Activated T-helper 2 cell treated with anti-CD3 and anti-CD28 coated beads, Interferon-gamma antibody, Interleukin-2, Interleukin-4, amounts not matched to agents 10 μg/mL and 5 μg/mL and 100 μg/mL, durations not matched to agents 14 hours and 24 hours and 36 hours (primary cell): ENCODE data around the gene KCTD2. TPM values are rescaled to one million over a fixed set of nuclear protein-coding genes. Genes with fewer than 3 reads are reported as not detected.

ENCODE experiments used
- DNase-seq: peaks from one replicate; pipeline ENCODE4 v3.0.0; 2021; ENCODE audit warnings: low spot score
- H3K27ac Mint-ChIP-seq: one replicate; pipeline ENCODE4 v1.8.0; 2021; ENCODE audit warnings: mixed read lengths
- H3K27me3 Mint-ChIP-seq: one replicate; pipeline ENCODE4 v1.8.0; 2021; ENCODE audit warnings: low read depth, mixed read lengths
- H3K36me3 Mint-ChIP-seq: one replicate; pipeline ENCODE4 v1.8.0; 2021; ENCODE audit warnings: low read depth, mixed read lengths
- H3K4me1 Mint-ChIP-seq: one replicate; pipeline ENCODE4 v1.8.0; 2021; ENCODE audit warnings: low read depth, mixed read lengths
- H3K4me3 Mint-ChIP-seq: one replicate; pipeline ENCODE4 v1.8.0; 2021; ENCODE audit warnings: low read depth, mild to moderate bottlenecking, moderate library complexity, mixed read lengths
- H3K9me3 Mint-ChIP-seq: one replicate; pipeline ENCODE4 v1.8.0; 2021; ENCODE audit warnings: mixed read lengths
- intact Hi-C: fragments of 100-400 bp; cut with micrococcal nuclease; formaldehyde crosslinking; loops from one replicate; pipeline ENCODE4 v1.15.1; 2023
- total RNA-seq: library from RNA; stranded (reverse); gene quantifications from 2 replicates; pipeline ENCODE4 v1.2.3, GENCODE V29; 2022

The KCTD2 gene
- total RNA-seq, 1 donor from 2014 or later: 18.0 TPM

DNA sequence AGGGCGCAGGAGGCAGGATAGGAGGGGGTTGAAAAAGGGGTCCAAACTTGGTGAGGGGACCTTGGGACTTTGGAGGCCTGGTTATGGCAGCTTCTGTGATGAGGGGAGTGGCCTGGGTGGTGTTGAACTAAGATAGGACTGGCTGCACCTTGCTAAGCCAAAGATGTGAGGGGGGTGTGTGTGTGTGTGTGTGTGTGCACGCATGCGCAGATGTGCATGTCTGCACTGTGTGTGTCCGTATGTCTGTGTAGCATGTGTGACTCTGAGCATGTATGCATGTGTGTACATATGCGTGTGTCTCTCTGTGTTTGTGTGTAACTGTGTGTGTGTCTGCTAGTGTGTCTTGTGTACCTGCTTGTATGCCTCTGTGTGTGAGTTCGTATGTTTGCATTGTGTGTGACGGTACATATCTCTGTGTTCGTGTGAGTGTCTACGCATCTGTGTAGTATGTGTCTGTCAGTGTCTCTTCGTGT lies 44.9 kb downstream of the KCTD2 start:
- DNase-seq: no peak
- Mint-ChIP-seq H3K27ac (no peak overlapping the region), H3K4me1 (peaks cover 19% of the 10 kb centered on the region), H3K27me3 (no peaks in the 10 kb centered on the region), H3K36me3 (no peaks in the 10 kb centered on the region), H3K4me3 (no peak overlapping the region), H3K9me3 (no peaks in the 10 kb centered on the region)
- intact Hi-C loops: no loop called here

DNA sequence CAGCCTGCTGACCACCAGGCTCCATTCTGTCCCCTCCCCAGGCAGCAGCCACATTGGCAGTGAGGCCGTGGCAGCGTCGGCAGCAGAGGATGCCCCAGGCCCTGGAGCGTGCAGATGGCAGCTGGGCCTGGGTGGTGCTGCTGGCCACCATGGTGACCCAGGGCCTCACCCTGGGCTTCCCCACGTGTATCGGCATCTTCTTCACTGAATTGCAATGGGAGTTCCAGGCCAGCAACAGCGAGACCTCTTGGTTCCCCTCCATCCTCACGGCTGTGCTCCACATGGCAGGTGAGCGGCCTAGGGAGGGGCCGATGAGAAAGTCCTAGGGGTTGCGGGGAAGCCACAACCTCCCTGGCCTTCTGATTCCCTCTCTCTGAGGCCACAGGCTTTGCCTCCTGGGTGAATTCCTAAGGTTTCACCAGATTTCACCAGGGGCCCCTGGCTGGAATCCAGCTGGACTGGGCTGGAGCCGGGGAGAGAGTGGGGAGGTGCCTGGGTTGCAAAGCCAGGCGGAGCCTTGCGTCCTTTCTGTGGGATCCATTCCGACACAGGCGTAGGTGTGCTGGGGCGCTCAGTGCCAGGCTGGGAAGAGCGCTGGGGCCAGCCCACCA lies 46.6 kb downstream of the KCTD2 start:
- intact Hi-C loops: no loop called here
- Mint-ChIP-seq H3K27me3 (no peaks in the 10 kb centered on the region), H3K4me3 (no peak overlapping the region), H3K4me1 (peaks cover 15% of the 10 kb centered on the region), H3K9me3 (no peaks in the 10 kb centered on the region), H3K36me3 (peaks cover under 1% of the 10 kb centered on the region), H3K27ac (no peak overlapping the region)
- no peak for DNase-seq

DNA sequence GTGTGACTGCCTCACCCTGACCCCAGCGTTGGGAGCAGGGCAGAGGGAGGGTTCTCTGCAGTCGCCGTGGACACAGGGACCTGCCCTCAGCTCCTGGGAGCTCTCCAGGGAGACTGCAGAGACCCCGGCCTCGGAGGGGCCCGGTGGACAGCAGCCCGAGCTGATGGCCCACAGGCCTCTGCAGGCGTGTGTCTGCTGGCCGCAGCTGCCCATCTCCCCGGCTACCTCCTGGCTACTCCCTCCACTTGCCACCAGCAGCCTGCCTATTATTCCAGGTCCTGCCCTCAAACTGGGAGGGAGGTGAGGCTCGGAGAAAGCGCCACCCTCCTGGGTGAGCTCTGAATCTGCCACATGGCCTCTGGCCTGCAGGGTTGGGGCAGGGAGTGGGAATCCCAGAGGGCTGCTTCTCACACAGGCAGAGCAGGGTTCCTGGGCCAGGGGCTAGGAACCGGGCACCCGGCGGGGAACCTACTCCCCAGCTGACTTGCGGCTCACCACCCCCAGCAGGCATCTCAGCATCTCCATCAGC lies 47.9 kb downstream of the KCTD2 start:
- no peak overlapping the region for H3K4me3 Mint-ChIP-seq
- H3K9me3 Mint-ChIP-seq: no peaks in the 10 kb centered on the region
- peaks cover 4% of the 10 kb centered on the region for H3K4me1 Mint-ChIP-seq
- intact Hi-C loops: no loop called here
- no peak for DNase-seq
- no peaks in the 10 kb centered on the region for H3K27me3 Mint-ChIP-seq
- H3K27ac Mint-ChIP-seq: no peak overlapping the region
- peaks cover 4% of the 10 kb centered on the region for H3K36me3 Mint-ChIP-seq

DNA sequence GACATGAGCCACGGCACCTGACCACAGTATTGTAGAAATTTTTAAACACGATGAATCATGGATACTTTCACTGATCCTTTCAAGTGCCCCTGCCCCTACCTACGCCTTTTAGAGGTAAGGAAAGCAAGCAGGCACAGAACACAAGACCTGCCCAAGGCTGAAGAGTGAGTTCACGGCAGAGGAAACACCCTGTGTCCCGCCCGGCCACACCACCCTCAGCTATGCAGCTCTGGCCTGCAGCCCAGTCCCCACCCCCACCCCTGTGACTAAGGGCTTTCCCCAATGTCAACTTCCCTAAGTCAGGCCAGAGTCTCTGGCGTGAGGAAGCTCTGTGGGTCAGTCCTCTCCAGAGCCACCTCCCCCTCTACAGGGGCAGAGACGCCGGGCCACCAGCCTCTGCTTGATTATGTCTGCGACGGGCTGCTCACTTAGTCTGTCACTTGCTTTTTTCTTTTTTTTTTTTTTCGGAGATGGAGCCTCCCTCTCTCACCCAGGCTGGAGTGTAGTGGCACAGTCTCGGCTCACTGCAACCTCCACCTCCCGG lies 49.1 kb downstream of the KCTD2 start:
- Mint-ChIP-seq H3K9me3 (no peaks in the 10 kb centered on the region), H3K27ac (no peak overlapping the region), H3K4me3 (no peak overlapping the region), H3K4me1 (peaks cover 2% of the 10 kb centered on the region), H3K27me3 (no peaks in the 10 kb centered on the region), H3K36me3 (peaks cover 4% of the 10 kb centered on the region)
- intact Hi-C loops: no loop called here
- DNase-seq: no peak

DNA sequence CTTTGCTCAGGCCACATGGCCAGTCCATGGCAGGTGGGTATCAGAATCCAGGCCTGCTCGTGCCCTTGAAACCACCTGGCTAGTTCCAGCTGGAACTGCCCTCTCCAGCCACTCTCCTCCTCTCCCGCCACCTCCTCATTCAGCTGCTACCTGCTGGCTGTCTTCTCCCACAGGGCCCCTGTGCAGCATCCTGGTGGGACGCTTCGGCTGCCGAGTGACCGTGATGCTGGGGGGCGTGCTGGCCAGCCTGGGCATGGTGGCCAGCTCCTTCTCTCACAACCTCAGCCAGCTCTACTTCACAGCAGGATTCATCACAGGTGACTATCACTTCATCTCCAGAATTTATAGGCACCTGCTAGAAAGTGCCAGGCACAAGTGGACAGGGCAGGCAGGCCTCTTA lies 50.8 kb downstream of the KCTD2 start:
- Mint-ChIP-seq H3K36me3 (peaks cover 4% of the 10 kb centered on the region), H3K4me1 (no peaks in the 10 kb centered on the region), H3K27me3 (no peaks in the 10 kb centered on the region), H3K9me3 (no peaks in the 10 kb centered on the region), H3K27ac (no peak overlapping the region), H3K4me3 (no peak overlapping the region)
- intact Hi-C loops: no loop called here
- no peak for DNase-seq

DNA sequence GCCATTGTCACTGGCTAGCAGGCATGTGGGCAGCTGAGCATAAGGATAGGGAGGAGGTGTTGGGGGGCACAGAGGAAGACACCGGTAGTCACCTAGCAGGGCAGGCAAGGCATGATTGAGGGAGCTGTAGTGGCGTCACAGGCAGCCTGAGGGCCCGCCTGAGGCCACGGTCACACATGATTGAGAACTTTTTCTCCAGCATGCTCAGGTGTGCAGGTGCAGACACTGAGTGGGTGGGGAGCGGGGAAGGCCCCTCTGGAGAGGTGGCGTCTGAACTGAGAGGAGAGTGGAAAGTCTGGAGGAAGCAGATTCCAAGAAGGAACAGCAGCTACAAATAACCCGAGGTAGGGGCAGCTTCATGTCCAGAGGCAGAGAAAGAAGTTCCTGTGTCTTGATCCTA lies 51.8 kb downstream of the KCTD2 start:
- Mint-ChIP-seq H3K27me3 (no peaks in the 10 kb centered on the region), H3K36me3 (peaks cover 4% of the 10 kb centered on the region), H3K4me1 (no peaks in the 10 kb centered on the region), H3K9me3 (no peaks in the 10 kb centered on the region), H3K27ac (no peak overlapping the region), H3K4me3 (no peak overlapping the region)
- intact Hi-C loops: no loop called here
- no peak for DNase-seq

DNA sequence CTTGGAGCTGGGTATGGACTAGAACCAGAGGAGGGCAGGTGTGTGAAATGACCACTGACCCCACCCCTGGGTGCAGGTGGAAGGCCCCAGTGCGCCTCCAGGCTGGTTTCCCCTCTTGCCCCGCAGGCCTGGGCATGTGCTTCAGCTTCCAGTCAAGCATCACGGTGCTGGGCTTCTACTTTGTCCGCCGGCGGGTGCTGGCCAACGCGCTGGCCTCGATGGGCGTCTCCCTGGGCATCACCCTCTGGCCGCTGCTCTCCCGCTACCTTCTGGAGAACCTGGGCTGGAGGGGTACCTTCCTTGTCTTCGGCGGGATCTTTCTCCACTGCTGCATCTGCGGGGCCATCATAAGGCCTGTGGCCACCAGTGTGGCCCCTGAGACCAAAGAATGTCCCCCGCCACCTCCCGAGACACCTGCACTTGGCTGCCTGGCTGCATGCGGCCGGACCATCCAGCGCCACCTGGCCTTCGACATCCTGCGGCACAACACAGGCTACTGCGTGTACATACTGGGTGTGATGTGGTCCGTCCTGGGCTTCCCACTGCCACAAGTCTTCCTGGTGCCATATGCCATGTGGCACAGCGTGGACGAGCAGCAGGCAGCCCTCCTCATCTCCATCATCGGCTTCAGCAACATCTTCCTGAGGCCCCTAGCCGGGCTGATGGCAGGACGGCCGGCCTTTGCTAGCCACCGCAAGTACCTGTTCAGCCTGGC lies 53.0 kb downstream of the KCTD2 start:
- Mint-ChIP-seq H3K4me3 (no peak overlapping the region), H3K27me3 (no peaks in the 10 kb centered on the region), H3K9me3 (no peaks in the 10 kb centered on the region), H3K36me3 (peaks cover 4% of the 10 kb centered on the region), H3K27ac (no peak overlapping the region), H3K4me1 (no peaks in the 10 kb centered on the region)
- no peak for DNase-seq
- intact Hi-C loops: no loop called here

DNA sequence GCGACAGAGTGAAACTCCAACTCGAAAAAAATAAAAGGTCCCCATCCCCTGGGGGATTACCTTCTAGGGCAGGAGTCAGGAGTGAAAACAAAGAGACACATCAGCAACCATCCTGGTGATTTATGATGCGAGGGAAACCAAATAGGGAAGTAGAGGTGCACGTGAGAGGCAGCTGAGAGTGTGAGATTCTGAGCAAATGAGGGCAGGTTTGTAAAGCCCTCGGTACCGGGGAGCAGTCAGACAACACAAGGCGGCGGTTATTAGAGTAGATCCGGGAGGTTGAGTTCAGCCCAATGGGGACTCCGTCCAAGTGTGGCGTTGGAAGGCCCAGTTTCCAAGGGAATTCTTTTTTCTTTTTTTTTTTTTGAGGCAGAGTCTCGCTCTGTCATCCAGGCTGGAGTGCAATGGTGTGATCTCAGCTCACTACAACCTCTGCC lies 55.4 kb downstream of the KCTD2 start:
- Mint-ChIP-seq H3K27ac (no peak overlapping the region), H3K36me3 (peaks cover 4% of the 10 kb centered on the region)
- intact Hi-C loops: no loop called here

DNA sequence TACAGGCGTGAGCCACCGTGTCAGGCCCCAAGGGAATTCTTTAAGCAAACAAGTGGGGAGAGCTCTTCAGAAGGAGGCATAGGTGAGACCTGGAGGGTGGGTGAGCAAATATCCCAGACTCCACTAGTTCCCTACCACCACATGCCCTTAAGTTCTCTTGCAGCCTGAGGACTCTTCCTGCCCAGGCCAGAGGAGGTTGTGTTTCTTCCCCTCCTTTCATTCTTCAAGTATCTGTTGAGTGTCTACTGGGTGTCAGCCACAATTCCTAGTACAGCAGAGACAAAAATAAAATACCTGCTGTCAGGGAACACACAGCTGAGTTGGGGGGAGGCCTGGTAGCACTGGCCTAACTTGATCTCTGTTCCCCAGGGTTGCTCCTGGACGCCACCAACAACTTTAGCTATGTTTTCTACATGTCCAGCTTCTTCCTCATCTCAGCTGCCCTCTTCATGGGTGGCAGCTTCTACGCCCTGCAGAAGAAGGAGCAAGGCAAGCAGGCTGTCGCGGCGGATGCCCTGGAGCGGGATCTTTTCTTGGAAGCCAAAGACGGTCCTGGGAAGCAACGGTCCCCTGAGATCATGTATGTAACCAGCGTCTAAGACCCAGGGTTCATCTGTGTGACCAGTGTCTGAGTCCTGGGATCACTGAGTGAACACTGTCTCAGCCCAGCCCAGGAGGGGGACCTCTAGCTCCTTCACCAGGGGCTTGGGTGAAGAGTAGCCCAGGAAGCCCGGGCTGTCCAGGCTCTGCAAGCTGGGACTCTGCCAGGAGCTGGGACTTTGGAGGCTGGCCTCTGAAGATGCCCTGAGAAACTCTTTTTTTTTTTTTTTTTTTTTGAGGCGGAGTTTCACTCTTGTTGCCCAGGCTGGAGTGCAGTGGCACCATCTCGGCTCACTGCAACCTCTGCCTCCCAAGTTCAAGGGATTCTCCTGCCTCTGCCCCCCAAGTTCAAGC lies 56.9 kb downstream of the KCTD2 start:
- H3K27me3 Mint-ChIP-seq: no peaks in the 10 kb centered on the region
- H3K4me3 Mint-ChIP-seq: no peak overlapping the region
- peaks cover under 1% of the 10 kb centered on the region for H3K36me3 Mint-ChIP-seq
- intact Hi-C loops: no loop called here
- no peak overlapping the region for H3K27ac Mint-ChIP-seq
- no peaks in the 10 kb centered on the region for H3K9me3 Mint-ChIP-seq
- peaks cover 3% of the 10 kb centered on the region for H3K4me1 Mint-ChIP-seq
- DNase-seq: no peak

More for the DNA sequence above, 55.4 kb downstream of the KCTD2 start:
- DNase-seq: no peak
- H3K9me3 Mint-ChIP-seq: no peaks in the 10 kb centered on the region
- no peaks in the 10 kb centered on the region for H3K27me3 Mint-ChIP-seq
- H3K4me1 Mint-ChIP-seq: no peaks in the 10 kb centered on the region
- H3K4me3 Mint-ChIP-seq: no peak overlapping the region

DNA sequence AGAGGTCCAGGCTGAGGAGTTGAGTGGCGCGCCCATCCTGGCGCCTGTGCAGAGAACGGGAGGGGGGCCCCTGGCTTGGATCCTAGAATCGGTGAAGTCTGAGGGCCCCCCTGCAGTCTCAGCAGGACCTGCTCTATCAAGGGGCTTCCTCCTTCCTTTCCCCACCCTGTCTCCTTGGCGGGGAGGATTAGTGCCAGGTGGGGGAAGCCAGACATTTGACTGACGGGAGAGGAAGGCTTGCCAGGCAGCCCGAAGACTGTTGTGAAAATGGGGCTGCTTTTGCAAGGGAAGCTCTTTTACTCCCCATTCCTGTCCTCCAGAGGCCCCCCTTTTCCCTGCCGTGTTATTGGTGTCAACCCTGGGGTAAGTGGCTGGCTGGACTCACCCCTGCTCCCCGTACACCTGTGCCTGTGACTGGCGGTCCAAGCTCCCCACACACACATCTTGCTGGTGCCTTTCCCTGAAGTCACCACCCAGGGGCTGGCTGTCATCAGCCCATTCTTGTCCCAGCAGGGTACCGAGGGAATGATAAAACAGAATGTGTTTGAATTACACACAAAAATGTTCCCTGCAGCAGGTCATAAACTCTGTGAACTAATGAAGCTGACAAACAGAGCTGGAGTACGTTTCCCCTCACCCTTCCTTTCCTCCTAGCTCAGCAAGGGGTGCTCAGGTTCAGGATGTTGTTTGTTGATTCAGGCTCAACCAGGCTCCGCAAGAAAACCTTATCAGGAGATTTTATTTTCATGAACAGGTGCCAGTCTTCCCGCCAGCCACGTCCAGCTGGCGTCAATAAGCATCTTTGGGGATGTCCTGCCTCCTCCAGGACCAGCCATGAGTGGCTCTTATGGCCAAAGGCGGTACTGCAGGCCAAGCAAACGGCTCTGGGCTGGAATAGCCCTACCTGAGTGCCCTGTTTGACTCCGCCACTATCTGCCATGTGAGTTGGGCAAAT lies 58.4 kb downstream of the KCTD2 start:
- DNase-seq: no peak
- Mint-ChIP-seq H3K4me3 (no peak overlapping the region), H3K4me1 (peaks cover 6% of the 10 kb centered on the region), H3K9me3 (no peaks in the 10 kb centered on the region), H3K27me3 (no peaks in the 10 kb centered on the region), H3K27ac (no peak overlapping the region), H3K36me3 (peaks cover 1% of the 10 kb centered on the region)
- intact Hi-C loops: loop anchor here (5.0 kb wide), 1 partner anchor 143 kb away; no protein-coding TSS in a partner anchor

DNA sequence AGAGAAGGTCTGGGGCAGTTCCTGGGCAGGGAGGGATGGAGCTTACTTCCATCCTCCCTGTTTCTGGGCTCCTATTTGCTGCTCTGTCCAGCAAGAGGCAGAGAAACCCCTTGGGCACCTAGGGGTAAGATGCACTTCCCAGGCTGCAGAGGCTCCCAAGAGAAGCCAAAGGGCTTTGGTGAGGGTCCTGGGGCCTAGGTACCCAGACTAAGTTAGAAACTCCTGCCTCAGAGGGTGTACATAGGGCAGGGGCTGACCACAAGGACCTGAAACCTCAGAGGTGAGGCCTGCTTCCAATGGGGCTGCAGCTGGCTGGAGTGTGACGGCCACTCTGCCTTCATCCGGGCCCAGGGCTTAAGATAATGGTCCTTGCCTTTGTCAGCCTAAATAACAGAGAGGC lies 61.2 kb downstream of the KCTD2 start:
- peaks cover 11% of the 10 kb centered on the region for H3K36me3 Mint-ChIP-seq
- H3K9me3 Mint-ChIP-seq: no peaks in the 10 kb centered on the region
- peaks cover 16% of the 10 kb centered on the region for H3K4me1 Mint-ChIP-seq
- no peak overlapping the region for H3K27ac Mint-ChIP-seq
- intact Hi-C loops: loop anchor here (5.0 kb wide), 1 partner anchor 146 kb away; no protein-coding TSS in a partner anchor
- peak overlapping the region; percentile 89 for H3K4me3 Mint-ChIP-seq
- H3K27me3 Mint-ChIP-seq: no peaks in the 10 kb centered on the region
- DNase-seq: no peak
